C4-2B (cell line): Measurements from ENCODE around the gene ANTXR2.

Source experiments
- CTCF ChIP-seq: fragments of 450-650 bp; conservative IDR thresholded peaks from 2 replicates; pipeline ENCODE4 v1.5.1; 2017; ENCODE audit warnings: mild to moderate bottlenecking
- ZFX ChIP-seq: fragments of 450-650 bp; IDR thresholded peaks from 2 replicates; pipeline ENCODE4 v1.6.1; 2017

- TF ChIP-seq CTCF: no peak
- TF ChIP-seq ZFX: no peak
Measured at GRCh38 chr4:80036306-80036705, 36.7 kb downstream of the ANTXR2 start.
